ENCODE data around the gene MAPK10. TPM values are rescaled to one million over a fixed set of nuclear protein-coding genes. Genes with fewer than 3 reads are reported as not detected.

MAPK10 gene
- total RNA-seq, 1 experiment from 2014 or later: 3.6 TPM

GRCh38 chr4:86249074-86249473, 110.8 kb downstream of the MAPK10 start:
- no peak for DNase-seq
- H3K27me3 Mint-ChIP-seq (ENCODE audit: unreplicated experiment): no peaks in the 10 kb centered on the region
- intact Hi-C loops (cut with micrococcal nuclease; ENCODE audit: unreplicated experiment): no loop called here
- TF ChIP-seq CTCF (IDR thresholded peaks at IDR 0.05; ENCODE audit: unreplicated experiment): no peak
- no TSS peak for BruUV-seq (replicated peaks)
- no peak overlapping the region for H3K4me3 Mint-ChIP-seq (ENCODE audit: low read depth, unreplicated experiment)
- no peaks in the 10 kb centered on the region for H3K4me1 Mint-ChIP-seq (ENCODE audit: low read depth, unreplicated experiment)
- no peaks in the 10 kb centered on the region for H3K9me3 Mint-ChIP-seq (ENCODE audit: low read depth, unreplicated experiment)
- H3K27ac Mint-ChIP-seq (ENCODE audit: unreplicated experiment): no peak overlapping the region
- CTCF ChIA-PET: no interaction called here
- H3K36me3 Mint-ChIP-seq (ENCODE audit: insufficient read depth, unreplicated experiment): no peaks in the 10 kb centered on the region

GRCh38 chr4:86247906-86248305, 111.9 kb downstream of the MAPK10 start:
- BruUV-seq (replicated peaks): no TSS peak
- no peak overlapping the region for H3K4me3 Mint-ChIP-seq (ENCODE audit: low read depth, unreplicated experiment)
- no peak overlapping the region for H3K27ac Mint-ChIP-seq (ENCODE audit: unreplicated experiment)
- no peaks in the 10 kb centered on the region for H3K27me3 Mint-ChIP-seq (ENCODE audit: unreplicated experiment)
- no peaks in the 10 kb centered on the region for H3K36me3 Mint-ChIP-seq (ENCODE audit: insufficient read depth, unreplicated experiment)
- TF ChIP-seq CTCF (IDR thresholded peaks at IDR 0.05; ENCODE audit: unreplicated experiment): no peak
- no peak for DNase-seq
- intact Hi-C loops (cut with micrococcal nuclease; ENCODE audit: unreplicated experiment): no loop called here
- CTCF ChIA-PET: interaction anchor here (0.6 kb wide), 1 partner anchor 9 kb away, joined by 6 read pairs; no protein-coding TSS in a partner anchor
- no peaks in the 10 kb centered on the region for H3K9me3 Mint-ChIP-seq (ENCODE audit: low read depth, unreplicated experiment)
- H3K4me1 Mint-ChIP-seq (ENCODE audit: low read depth, unreplicated experiment): no peaks in the 10 kb centered on the region

- no peaks in the 10 kb centered on the region for H3K36me3 Mint-ChIP-seq (ENCODE audit: insufficient read depth, unreplicated experiment)
- BruUV-seq (replicated peaks): no TSS peak
- no peak for DNase-seq
- no peak for TF ChIP-seq CTCF (IDR thresholded peaks at IDR 0.05; ENCODE audit: unreplicated experiment)
- no peaks in the 10 kb centered on the region for H3K9me3 Mint-ChIP-seq (ENCODE audit: low read depth, unreplicated experiment)
- H3K27ac Mint-ChIP-seq (ENCODE audit: unreplicated experiment): no peak overlapping the region
- H3K27me3 Mint-ChIP-seq (ENCODE audit: unreplicated experiment): no peaks in the 10 kb centered on the region
- H3K4me1 Mint-ChIP-seq (ENCODE audit: low read depth, unreplicated experiment): no peaks in the 10 kb centered on the region
- CTCF ChIA-PET: no interaction called here
- H3K4me3 Mint-ChIP-seq (ENCODE audit: low read depth, unreplicated experiment): no peak overlapping the region
- intact Hi-C loops (cut with micrococcal nuclease; ENCODE audit: unreplicated experiment): no loop called here
Observed at GRCh38 chr4:86247320-86247719, 112.5 kb downstream of the MAPK10 start.

- intact Hi-C loops (cut with micrococcal nuclease; ENCODE audit: unreplicated experiment): no loop called here
- no peaks in the 10 kb centered on the region for H3K36me3 Mint-ChIP-seq (ENCODE audit: insufficient read depth, unreplicated experiment)
- CTCF ChIA-PET: no interaction called here
- H3K9me3 Mint-ChIP-seq (ENCODE audit: low read depth, unreplicated experiment): peaks cover 5% of the 10 kb centered on the region
- H3K27me3 Mint-ChIP-seq (ENCODE audit: unreplicated experiment): no peaks in the 10 kb centered on the region
- BruUV-seq (replicated peaks): no TSS peak
- H3K27ac Mint-ChIP-seq (ENCODE audit: unreplicated experiment): no peak overlapping the region
- TF ChIP-seq CTCF (IDR thresholded peaks at IDR 0.05; ENCODE audit: unreplicated experiment): no peak
- no peaks in the 10 kb centered on the region for H3K4me1 Mint-ChIP-seq (ENCODE audit: low read depth, unreplicated experiment)
- DNase-seq: no peak
- no peak overlapping the region for H3K4me3 Mint-ChIP-seq (ENCODE audit: low read depth, unreplicated experiment)
Observed at GRCh38 chr4:86243750-86244149, 116.1 kb downstream of the MAPK10 start.

All from Calu3 (cell line).